Activated CD8-positive, alpha-beta memory T cell treated with anti-CD3 and anti-CD28 coated beads, Interleukin-2, amount 10 ng/mL, durations not matched to agents 7 days and 5 days (primary cell): ENCODE data around the gene ZXDA. TPM values are rescaled to one million over a fixed set of nuclear protein-coding genes. Genes with fewer than 3 reads are reported as not detected.

Source experiments
- ATAC-seq: fragments of 150-1000 bp; cut with Tn5 transposase; one replicate; pipeline ENCODE4 v1.10.0; 2021; ENCODE audit warnings: moderate library complexity
- CTCF ChIA-PET: fragments of 350-600 bp; sonication (Branson Sonifier 250); formaldehyde crosslinking; loops from one replicate; lab custom pipeline; 2021; ENCODE audit warnings: antibody characterized with exemption; lab: Charles Lee
- DNase-seq: peaks from one replicate; pipeline ENCODE4 v3.0.0-alpha.2; 2020
- H3K27ac Mint-ChIP-seq: one replicate; pipeline ENCODE4 v1.8.0; 2021; ENCODE audit warnings: mild to moderate bottlenecking, mixed read lengths
- H3K27me3 Mint-ChIP-seq: one replicate; pipeline ENCODE4 v1.8.0; 2021; ENCODE audit warnings: mixed read lengths
- H3K36me3 Mint-ChIP-seq: one replicate; pipeline ENCODE4 v1.8.0; 2021; ENCODE audit warnings: mild to moderate bottlenecking, mixed read lengths
- H3K4me1 Mint-ChIP-seq: one replicate; pipeline ENCODE4 v1.8.0; 2021; ENCODE audit warnings: mixed read lengths
- H3K4me3 Mint-ChIP-seq: one replicate; pipeline ENCODE4 v1.8.0; 2021; ENCODE audit warnings: mild to moderate bottlenecking, moderate library complexity, mixed read lengths
- H3K9me3 Mint-ChIP-seq: one replicate; pipeline ENCODE4 v1.8.0; 2022; ENCODE audit warnings: low read depth, mixed read lengths
- total RNA-seq, 2 experiments: library from RNA; stranded (reverse); gene quantifications; one replicate each; pipeline ENCODE4 v1.2.3, GENCODE V29; 2021

The ZXDA gene
- total RNA-seq, 2 experiments from 2014 or later = 3.8 to 4.0 TPM

DNA sequence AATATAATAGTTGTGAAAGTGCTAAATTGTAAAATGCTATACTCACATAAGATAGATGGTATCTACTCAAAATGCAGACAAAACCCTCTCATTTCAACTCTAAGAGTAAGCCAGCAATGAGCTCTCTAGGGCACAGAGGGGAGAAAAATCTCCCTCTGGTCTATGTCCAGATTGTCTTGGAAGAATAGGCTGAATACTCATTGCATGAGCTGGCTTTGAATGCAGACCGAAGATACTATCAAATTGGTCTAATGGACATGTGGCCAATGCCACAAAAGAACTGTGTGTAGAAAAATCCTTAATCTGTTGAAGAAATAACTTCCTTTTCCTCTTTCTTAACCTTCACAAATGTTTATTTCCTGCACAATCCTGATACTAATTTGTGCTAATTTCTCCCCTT is 3.5 kb downstream of the ZXDA start:
- CTCF ChIA-PET = no interaction called here
- H3K27me3 Mint-ChIP-seq = no peaks in the 10 kb centered on the region

DNA sequence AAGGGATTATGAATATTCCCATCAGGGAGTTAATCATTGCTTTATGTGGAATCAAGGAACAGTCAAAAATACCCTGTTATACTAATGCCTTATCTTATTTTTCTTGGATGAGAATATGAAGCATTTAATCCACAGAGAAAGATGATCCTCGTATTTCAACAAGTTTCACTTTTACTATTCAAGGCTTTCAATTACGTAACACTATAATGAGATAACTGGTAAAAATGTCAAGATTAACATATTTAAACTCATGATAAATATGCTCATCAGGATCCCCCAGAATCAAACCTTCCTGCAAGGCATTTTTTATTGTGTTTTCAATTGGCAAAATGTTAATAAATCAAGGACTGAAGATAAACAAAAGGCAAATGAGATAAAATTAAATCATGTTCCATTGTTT is 5.1 kb downstream of the ZXDA start:
- H3K4me3 Mint-ChIP-seq = peak overlapping the region; percentile 62
- CTCF ChIA-PET = no interaction called here
- H3K27ac Mint-ChIP-seq = peak overlapping the region; percentile 78
- ATAC-seq = no peak
- H3K9me3 Mint-ChIP-seq = no peaks in the 10 kb centered on the region
- peaks cover 7% of the 10 kb centered on the region for H3K36me3 Mint-ChIP-seq
- no peaks in the 10 kb centered on the region for H3K27me3 Mint-ChIP-seq
- H3K4me1 Mint-ChIP-seq = peaks cover 26% of the 10 kb centered on the region
- DNase-seq = no peak

More for the DNA sequence above, 3.5 kb downstream of the ZXDA start:
- H3K36me3 Mint-ChIP-seq = peaks cover 7% of the 10 kb centered on the region
- peaks cover 38% of the 10 kb centered on the region for H3K4me1 Mint-ChIP-seq
- H3K27ac Mint-ChIP-seq = peak overlapping the region; percentile 46
- ATAC-seq = no peak
- no peak for DNase-seq
- peak overlapping the region; percentile 48 for H3K4me3 Mint-ChIP-seq
- H3K9me3 Mint-ChIP-seq = no peaks in the 10 kb centered on the region

DNA sequence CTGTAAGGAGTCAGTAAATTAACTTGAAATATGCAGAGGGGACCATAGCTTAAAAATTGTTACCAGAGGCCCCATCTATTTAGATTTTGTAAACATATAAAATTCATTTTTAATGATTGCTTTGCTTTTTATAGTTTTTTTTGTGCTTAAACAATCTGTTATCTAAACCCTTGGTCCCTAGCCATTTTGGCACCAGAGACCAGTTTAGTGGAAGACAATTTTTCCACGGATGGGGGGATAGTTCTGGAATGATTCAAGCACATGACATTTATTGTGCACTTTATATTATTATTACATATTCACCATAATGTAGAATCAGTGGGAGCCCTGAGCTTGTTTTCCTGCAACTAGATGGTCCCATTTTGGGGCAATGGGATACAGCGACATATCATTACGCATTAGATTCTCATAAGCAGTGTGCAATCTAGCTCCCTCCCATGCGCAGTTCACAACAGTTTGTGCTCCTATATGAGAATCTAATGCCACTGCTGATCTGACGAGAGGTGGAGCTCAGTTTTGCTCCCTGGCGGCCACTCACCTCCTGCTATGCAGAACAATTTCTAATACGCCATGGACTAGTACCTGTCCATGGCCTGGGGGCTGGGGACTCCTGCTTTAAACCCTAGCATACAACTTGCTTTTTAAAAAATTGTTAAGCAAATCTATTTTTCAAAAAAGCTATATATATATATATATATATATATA is 5.9 kb downstream of the ZXDA start:
- H3K36me3 Mint-ChIP-seq = peaks cover 7% of the 10 kb centered on the region
- peaks cover 26% of the 10 kb centered on the region for H3K4me1 Mint-ChIP-seq
- CTCF ChIA-PET = no interaction called here
- no peaks in the 10 kb centered on the region for H3K27me3 Mint-ChIP-seq
- DNase-seq (no peak), ATAC-seq (no peak)
- no peak overlapping the region for H3K27ac Mint-ChIP-seq
- no peaks in the 10 kb centered on the region for H3K9me3 Mint-ChIP-seq
- H3K4me3 Mint-ChIP-seq = no peak overlapping the region

DNA sequence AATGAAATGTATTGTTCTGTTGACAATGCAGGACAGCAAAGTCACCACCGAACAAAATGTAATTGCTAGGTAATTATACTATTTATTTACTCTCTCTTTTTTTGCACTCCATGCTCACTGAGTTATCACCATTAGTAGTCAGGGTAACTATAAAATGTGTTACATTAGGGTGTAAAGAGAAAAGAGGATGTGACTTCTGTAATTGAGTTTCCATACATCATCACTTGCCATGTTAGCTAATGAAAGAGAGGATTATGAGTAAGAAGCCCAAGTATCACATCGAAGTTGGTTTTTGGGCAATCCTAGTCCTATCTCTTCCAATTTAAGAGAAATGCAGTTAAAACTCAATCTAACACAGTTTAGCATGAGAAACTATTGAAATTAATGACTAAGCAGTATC is 7.6 kb downstream of the ZXDA start:
- H3K27ac Mint-ChIP-seq = no peak overlapping the region

DNA sequence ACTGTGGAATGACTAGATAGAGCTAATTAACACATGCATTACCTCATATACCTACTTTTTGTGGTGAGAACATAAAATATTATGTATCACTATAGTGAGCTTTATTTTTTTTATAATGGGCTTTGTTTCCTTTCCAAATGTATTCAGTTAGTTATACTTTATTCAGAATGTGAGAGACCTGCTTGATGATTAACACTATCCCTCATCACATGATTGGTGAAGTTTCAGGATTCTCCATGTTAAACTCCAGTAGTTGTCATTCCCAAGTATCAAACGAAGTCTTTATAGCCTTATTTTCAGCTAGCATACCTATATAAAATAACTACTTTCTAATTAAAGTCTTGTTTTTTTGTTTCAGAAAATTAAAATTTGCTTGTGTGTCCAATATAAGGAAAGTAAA is 8.8 kb downstream of the ZXDA start:
- H3K27ac Mint-ChIP-seq = no peak overlapping the region
- CTCF ChIA-PET = no interaction called here
- H3K9me3 Mint-ChIP-seq = no peaks in the 10 kb centered on the region
- DNase-seq (no peak), ATAC-seq (no peak)
- peaks cover 9% of the 10 kb centered on the region for H3K4me1 Mint-ChIP-seq
- peaks cover 4% of the 10 kb centered on the region for H3K36me3 Mint-ChIP-seq
- H3K4me3 Mint-ChIP-seq = no peak overlapping the region
- H3K27me3 Mint-ChIP-seq = no peaks in the 10 kb centered on the region

More for the DNA sequence above, 7.6 kb downstream of the ZXDA start:
- Mint-ChIP-seq H3K27me3 (no peaks in the 10 kb centered on the region), H3K4me3 (no peak overlapping the region), H3K36me3 (peaks cover 7% of the 10 kb centered on the region), H3K4me1 (peaks cover 19% of the 10 kb centered on the region), H3K9me3 (no peaks in the 10 kb centered on the region)
- ATAC-seq (no peak), DNase-seq (no peak)
- CTCF ChIA-PET = no interaction called here

DNA sequence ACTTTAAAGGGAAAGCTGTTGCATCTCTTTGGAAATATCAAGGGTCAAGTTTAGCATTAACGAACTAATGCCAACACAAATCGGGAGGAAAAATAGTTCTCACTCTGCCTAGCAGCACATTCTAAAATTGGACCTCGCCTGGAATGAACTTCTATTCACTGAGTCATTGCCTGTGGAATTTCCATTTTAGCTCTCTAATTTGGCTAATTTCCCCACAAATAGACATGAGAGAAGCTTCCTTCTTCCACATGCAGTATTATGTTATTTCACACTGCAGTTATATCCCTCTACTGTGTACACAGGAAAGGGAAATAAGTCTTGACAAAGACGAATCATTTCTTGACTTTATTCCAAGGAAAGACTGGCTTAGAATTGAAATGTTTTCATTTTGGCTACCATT is 9.3 kb downstream of the ZXDA start:
- CTCF ChIA-PET = no interaction called here
- Mint-ChIP-seq H3K9me3 (no peaks in the 10 kb centered on the region), H3K27me3 (no peaks in the 10 kb centered on the region), H3K36me3 (peaks cover 1% of the 10 kb centered on the region), H3K4me3 (no peak overlapping the region), H3K27ac (no peak overlapping the region), H3K4me1 (peaks cover 5% of the 10 kb centered on the region)
- DNase-seq (no peak), ATAC-seq (no peak)

DNA sequence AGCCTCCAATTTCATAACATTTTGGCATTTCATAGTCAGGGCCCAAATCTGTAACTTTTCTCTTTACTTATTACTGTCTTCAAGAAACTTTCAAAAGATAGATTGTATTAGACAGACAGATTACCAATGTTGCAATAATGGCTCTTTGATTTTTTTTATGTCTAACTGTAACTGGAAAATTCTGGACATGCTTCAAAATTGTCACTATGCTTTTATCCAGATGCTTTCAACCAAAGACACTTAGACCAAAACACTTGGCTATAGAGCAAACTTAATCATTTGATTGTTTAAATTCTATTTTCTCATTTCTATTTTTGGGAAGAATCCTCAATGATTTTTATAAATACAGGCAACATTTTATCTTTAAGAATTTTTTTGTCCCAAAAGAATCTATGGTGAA is 10.4 kb downstream of the ZXDA start:
- CTCF ChIA-PET = no interaction called here
- Mint-ChIP-seq H3K4me3 (no peak overlapping the region), H3K27ac (no peak overlapping the region), H3K9me3 (no peaks in the 10 kb centered on the region), H3K36me3 (peaks cover 4% of the 10 kb centered on the region), H3K27me3 (no peaks in the 10 kb centered on the region), H3K4me1 (peaks cover under 1% of the 10 kb centered on the region)
- no peak for ATAC-seq
- no peak for DNase-seq

DNA sequence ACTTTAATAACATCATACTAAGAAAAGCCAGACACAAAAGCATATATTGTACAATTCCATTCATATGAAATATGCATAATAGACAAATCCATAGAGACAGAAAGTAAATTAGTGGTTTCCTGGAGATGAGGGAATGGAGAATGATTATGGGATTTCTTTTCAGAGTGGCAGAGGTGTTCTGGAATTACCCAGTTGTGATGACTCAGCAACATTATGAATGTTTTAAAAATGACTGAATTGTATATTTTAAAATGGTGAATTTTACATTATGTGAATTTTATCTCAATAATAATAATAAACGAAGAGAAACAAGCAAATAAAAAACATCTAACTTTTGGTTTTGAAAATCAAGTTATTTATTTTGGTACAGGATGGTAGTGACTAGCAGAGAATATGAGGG is 11.2 kb downstream of the ZXDA start:
- Mint-ChIP-seq H3K9me3 (no peaks in the 10 kb centered on the region), H3K4me3 (no peak overlapping the region), H3K27ac (no peak overlapping the region), H3K27me3 (no peaks in the 10 kb centered on the region), H3K36me3 (peaks cover 4% of the 10 kb centered on the region), H3K4me1 (peaks cover 3% of the 10 kb centered on the region)
- CTCF ChIA-PET = no interaction called here
- no peak for ATAC-seq
- DNase-seq = no peak

DNA sequence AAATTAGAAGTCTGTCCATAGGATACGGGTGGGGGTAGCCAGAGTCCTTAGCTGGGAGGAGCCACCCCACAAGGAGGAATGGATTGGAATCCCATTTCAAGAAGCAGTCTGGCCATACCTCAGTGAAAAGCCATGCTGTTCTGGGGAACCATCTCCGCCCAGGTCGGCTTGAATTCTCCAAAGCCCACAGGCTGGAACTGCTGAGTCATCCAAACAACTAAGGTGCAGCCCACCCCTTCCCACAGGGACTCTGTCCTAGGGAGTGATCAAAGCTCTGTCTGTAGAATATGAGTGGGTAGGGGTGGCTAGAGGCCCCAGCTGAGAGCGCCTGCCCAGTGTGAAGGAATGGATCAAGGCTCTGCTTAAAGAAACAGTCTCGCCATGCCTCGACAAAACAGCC is 38.8 kb downstream of the ZXDA start:
- CTCF ChIA-PET = no interaction called here
- ATAC-seq (no peak), DNase-seq (no peak)
- H3K36me3 Mint-ChIP-seq = no peaks in the 10 kb centered on the region
- peaks cover 3% of the 10 kb centered on the region for H3K9me3 Mint-ChIP-seq
- no peaks in the 10 kb centered on the region for H3K27me3 Mint-ChIP-seq
- H3K4me3 Mint-ChIP-seq = no peak overlapping the region
- H3K27ac Mint-ChIP-seq = no peak overlapping the region
- no peaks in the 10 kb centered on the region for H3K4me1 Mint-ChIP-seq

Other genes with a start within 250 kb of the ZXDA start
- gene NLRP2B, start 230.2 kb downstream of the ZXDA start, total RNA-seq = not detected